Measurements from ENCODE around the gene ACBD6.
"Not testable (repeated sequence)": the region's sequence is repeated elsewhere in the genome, so short reads cannot be mapped to it uniquely, and the experiment has no call there.

Gene ACBD6

GRCh38 chr1:180488661-180489060 lies 13.7 kb downstream of the ACBD6 start:
- no peak for DNase-seq

- no peak for DNase-seq
Measured at GRCh38 chr1:180486092-180486491, 16.3 kb downstream of the ACBD6 start.

GRCh38 chr1:180484490-180484889 lies 17.9 kb downstream of the ACBD6 start:
- no peak for DNase-seq

GRCh38 chr1:180482425-180483275 lies 19.7 kb downstream of the ACBD6 start:
- peak; percentile 61 for DNase-seq

DNA sequence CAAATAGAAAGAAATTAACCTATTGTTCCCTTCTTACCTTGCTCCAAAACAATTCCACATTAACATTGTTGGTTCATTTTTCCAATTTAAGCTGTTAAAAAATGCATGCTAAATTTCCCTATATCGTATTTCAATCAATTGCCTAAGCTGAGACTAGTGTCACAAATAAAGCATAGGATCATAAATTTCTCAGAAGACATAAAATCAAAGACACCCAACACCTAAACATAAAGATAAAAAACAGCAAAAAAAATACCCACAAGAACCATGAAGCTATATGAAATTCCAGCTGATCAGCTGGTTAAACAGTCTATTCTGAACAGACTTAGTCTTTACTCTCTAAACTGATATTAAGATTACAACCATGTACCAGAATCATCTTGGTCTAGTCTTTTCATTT lies 32.3 kb downstream of the ACBD6 start:
- DNase-seq = no peak

GRCh38 chr1:180468311-180468710 lies 34.1 kb downstream of the ACBD6 start:
- no peak for DNase-seq

DNA sequence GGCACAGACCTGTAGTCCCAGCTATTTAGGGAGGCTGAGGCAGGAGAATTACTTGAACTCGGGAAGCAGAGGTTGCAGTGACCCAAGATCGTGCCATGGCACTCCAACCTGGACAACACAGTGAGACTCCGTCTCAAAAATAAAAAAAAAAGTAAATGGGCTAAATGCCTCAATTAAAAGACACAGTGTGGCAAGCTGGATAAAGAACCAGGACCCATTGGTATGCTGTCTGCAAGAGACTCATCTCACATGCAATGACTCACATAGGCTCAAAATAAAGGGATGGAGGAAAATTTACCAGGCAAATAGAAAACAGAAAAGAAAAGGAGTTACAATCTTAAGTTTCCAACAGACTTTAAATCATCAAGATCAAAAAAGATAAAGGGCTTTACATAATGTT lies 40.3 kb downstream of the ACBD6 start:
- no peak for DNase-seq

GRCh38 chr1:180461682-180462081 lies 40.7 kb downstream of the ACBD6 start:
- DNase-seq = not testable (repeated sequence)

DNA sequence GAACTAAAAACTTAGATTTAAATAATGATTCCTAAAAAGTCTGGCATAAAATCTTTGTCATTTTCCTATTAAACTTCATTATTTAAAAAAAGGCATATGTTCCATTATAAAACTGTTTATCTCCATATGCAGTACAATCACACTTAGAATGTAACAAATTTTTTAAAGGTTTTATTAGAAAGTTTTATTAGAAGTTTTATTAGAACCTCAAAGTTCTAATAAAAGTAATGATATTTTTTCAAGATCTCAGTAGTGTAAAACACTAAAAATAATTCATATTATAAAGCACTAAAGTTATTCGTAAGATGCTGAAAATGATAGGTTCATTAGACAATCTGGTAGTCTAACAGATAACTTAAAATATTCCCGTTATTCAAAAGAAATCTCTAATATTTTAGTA lies 43.6 kb downstream of the ACBD6 start:
- DNase-seq = no peak

DNA sequence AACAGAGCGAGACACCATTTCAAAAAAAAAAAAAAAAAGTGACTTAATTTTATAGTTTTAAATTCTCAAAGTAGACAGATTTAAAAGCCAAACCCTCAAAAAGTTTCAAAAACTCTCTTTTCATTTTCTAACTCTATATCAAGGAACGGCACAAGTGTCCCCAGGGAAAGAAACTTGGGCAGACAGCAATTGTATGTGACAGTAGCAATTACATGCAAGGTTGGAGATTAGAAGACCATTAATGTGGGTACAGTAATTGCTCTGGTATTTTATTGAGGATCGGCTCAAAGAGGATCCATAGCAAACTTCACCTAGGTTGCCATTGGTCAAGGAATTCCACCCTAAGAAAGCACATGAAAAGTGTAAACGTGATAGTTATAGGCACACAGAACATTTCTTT lies 46.2 kb downstream of the ACBD6 start:
- DNase-seq = no peak

- no peak for DNase-seq
Measured at GRCh38 chr1:180451504-180451903, 50.9 kb downstream of the ACBD6 start.

GRCh38 chr1:180444522-180444921 lies 57.9 kb downstream of the ACBD6 start:
- DNase-seq = no peak

DNA sequence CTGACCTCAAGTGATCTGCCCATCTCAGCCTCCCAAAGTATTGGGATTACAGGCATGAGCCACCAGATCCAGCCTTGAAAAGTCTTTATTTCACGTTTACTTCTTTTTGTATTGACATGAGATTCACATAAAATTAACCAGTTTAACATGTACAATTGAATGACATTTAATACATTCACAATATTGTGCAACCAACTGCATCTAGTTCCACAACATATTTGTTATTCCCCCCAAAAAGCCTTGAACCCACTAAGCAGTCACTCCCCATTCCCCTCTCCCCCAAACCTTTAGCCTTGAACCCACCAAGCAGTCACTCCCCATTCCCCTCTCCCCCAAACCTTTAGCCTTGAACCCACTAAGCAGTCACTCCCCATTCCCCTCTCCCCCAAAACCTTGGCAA lies 62.0 kb downstream of the ACBD6 start:
- DNase-seq = no peak

- DNase-seq = no peak
Measured at GRCh38 chr1:180435566-180435965, 66.8 kb downstream of the ACBD6 start.

GRCh38 chr1:180433873-180434272 lies 68.5 kb downstream of the ACBD6 start:
- DNase-seq = no peak

GRCh38 chr1:180431683-180432082 lies 70.7 kb downstream of the ACBD6 start:
- no peak for DNase-seq

DNA sequence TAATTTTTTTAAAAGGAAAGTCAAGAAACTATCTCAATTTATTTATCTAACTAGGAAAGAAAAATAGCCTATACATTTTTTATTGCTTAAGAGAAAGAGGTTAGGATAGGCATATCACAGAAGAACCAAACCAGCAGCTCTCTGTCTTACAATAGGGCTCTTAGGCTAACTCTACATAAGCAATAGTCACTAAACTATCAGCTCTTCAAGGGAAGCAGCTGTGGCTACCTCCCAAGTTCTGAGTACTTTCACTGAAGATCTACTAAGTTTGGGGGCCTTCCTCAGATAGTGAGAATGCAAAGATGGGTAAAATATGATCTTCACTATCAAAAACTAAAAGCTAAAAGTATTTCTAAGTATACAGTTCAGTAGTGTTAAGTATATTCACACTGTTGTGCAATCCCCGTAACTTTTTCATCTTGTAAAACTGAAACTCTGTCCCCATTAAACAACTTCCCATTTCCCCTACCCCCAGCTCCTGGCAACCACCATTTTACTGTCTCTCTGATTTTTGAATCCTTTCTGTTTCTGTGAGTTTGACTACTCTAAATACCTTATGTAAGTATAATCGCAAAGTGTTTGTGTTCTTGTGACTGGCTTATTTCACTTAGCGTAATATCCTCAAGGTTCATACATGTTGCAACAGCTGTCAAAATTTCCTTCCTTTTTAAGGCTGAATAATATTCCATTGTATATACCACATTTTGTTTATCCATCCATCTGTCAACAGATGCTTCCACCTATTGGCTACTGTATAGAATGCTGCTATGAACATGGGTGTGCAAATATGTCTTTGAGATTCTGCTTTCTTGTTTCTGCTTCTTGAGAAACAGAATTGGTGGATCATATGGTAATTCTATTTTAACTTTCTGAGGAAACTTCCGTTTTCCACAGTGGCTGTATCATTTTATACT lies 73.3 kb downstream of the ACBD6 start:
- no peak for DNase-seq

- no peak for DNase-seq
Measured at GRCh38 chr1:180425952-180426351, 76.4 kb downstream of the ACBD6 start.

GRCh38 chr1:180424848-180425457 lies 77.4 kb downstream of the ACBD6 start:
- no peak for DNase-seq

- no peak for DNase-seq
Measured at GRCh38 chr1:180421614-180422013, 80.8 kb downstream of the ACBD6 start.

DNA sequence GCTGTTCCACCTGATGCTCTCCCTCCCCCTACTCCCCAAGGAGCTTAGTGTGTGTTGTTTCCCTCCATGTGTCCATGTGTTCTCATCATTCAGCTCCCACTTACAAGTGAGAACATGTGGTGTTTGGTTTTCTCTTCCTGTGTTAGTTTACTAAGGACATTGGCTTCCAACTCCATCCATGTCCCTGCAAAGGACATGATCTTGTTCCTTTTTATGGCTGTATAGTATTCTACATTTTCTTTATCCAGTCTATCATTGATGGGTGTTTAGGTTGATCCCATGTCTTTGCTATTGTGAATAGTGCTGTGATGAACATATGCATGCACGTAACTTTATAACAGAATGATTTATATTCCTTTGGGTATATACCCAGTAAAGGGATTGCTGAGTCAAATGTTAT lies 81.2 kb downstream of the ACBD6 start:
- DNase-seq = not testable (repeated sequence)

DNA sequence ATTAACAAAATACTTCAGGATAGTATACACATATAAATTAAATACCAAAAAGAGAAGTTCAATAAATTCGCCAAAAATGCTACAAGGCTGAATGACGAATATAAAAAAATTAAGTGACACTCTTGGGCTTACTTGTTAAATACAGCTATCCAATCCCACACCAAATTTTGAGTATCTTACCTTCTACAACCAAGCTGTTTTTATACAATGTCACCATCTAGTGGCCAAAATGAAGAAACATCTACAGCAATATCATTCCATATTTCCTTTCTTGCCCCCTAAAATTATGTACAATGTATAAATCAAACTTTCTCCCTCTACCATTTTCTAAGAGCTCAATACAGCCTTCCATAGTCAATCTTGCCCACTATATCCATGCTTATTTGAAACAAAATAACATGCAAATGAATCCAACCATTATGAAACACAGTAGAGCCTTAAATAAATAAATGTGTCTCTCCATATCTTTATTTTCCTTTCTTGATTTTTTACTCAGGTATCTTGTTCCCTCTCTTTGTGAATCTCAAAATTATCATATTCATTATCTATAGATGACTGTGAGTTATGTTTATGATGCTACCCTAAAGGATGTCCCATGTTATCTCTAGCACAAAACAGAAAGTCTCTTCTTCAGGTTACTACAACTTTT lies 86.3 kb downstream of the ACBD6 start:
- DNase-seq = no peak

- no peak for DNase-seq
Measured at GRCh38 chr1:180415236-180415848, 87.0 kb downstream of the ACBD6 start.
